ENCODE results near the gene SEC14L2.

DNA sequence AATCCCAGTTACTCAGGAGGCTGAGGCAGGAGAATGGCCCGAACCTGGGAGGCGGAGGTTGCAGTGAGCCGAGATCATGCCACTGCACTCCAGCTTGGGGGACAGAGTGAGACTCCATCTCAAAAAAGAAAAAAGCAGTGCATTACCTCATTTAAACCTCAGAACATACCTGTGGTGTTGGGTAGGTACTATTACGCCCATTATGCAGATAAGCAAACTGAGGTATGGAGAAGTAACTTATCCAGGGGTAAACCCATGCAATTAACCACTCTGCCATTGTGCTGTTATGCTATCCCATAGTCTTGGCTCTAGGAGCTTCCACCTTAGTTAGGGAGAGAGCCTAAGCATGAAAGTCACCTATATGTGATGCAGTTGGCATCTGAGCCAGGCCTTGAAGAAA is 77.3 kb downstream of the SEC14L2 start:
- TF ChIP-seq EZH2 (IDR thresholded peaks at IDR 0.05): no peak
- TF ChIP-seq, protein P1, sequence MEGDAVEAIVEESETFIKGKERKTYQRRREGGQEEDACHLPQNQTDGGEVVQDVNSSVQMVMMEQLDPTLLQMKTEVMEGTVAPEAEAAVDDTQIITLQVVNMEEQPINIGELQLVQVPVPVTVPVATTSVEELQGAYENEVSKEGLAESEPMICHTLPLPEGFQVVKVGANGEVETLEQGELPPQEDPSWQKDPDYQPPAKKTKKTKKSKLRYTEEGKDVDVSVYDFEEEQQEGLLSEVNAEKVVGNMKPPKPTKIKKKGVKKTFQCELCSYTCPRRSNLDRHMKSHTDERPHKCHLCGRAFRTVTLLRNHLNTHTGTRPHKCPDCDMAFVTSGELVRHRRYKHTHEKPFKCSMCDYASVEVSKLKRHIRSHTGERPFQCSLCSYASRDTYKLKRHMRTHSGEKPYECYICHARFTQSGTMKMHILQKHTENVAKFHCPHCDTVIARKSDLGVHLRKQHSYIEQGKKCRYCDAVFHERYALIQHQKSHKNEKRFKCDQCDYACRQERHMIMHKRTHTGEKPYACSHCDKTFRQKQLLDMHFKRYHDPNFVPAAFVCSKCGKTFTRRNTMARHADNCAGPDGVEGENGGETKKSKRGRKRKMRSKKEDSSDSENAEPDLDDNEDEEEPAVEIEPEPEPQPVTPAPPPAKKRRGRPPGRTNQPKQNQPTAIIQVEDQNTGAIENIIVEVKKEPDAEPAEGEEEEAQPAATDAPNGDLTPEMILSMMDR (IDR thresholded peaks at IDR 0.05): no peak
